Liver (tissue), 9 donors: ENCODE results near the gene PAX7. TPM values are rescaled to one million over a fixed set of nuclear protein-coding genes. Genes with fewer than 3 reads are reported as not detected.

Experiments
- DNase-seq: peaks from one replicate; pipeline ENCODE4 v3.0.0-alpha.2; 2017; ENCODE audit warnings: low spot score
- H3K27ac ChIP-seq, 2 donors: one replicate each; pipeline ENCODE4 v1.7.0; 2013; ENCODE audit warnings: inconsistent platforms in 2 of 2, low read length in 2 of 2, control low read depth in 1 of 2, low read depth in 1 of 2, mild to moderate bottlenecking in 1 of 2
- H3K27me3 ChIP-seq, 4 donors: one replicate each; pipeline versions ENCODE4 v1.6.1 to v1.7.0; 2013; ENCODE audit warnings: low read length in 3 of 4, inconsistent platforms in 1 of 4, mild to moderate bottlenecking in 1 of 4, moderate library complexity in 1 of 4; ENCODE audit not compliant: control insufficient read depth in 4 of 4, insufficient read depth in 4 of 4
- H3K36me3 ChIP-seq, 4 donors: one replicate each; pipeline versions ENCODE4 v1.6.1 to v1.7.0; 2013; ENCODE audit warnings: low read length in 3 of 4, mild to moderate bottlenecking in 3 of 4, low read depth in 1 of 4, moderate library complexity in 1 of 4; ENCODE audit not compliant: control insufficient read depth in 4 of 4, insufficient read depth in 3 of 4
- H3K4me1 ChIP-seq, 4 donors: one replicate each; pipeline versions ENCODE4 v1.6.1 to v1.7.0; 2013; ENCODE audit warnings: low read length in 3 of 4, mild to moderate bottlenecking in 3 of 4, moderate library complexity in 1 of 4; ENCODE audit not compliant: control insufficient read depth in 4 of 4, insufficient read depth in 4 of 4
- H3K4me3 ChIP-seq, 3 donors: one replicate each; pipeline versions ENCODE4 v1.6.1 to v1.7.0; 2013; ENCODE audit warnings: low read length in 3 of 3, control low read depth in 1 of 3, low read depth in 1 of 3, mild to moderate bottlenecking in 1 of 3
- H3K9ac ChIP-seq, 2 donors: one replicate each; pipeline ENCODE4 v1.7.0; 2013; ENCODE audit warnings: low read length in 2 of 2, mild to moderate bottlenecking in 2 of 2, moderate library complexity in 2 of 2, control low read depth in 1 of 2, low read depth in 1 of 2
- H3K9me3 ChIP-seq, 4 donors: one replicate each; pipeline versions ENCODE4 v1.6.1 to v1.7.0; 2013; ENCODE audit warnings: low read length in 3 of 4; ENCODE audit not compliant: control insufficient read depth in 4 of 4
- EGR1 ChIP-seq, 2 donors: IDR thresholded peaks; 2 replicates each; pipeline ENCODE4 v1.6.1; 2016 to 2018; ENCODE audit warnings: antibody characterized with exemption in 2 of 2, low read depth in 2 of 2
- FOXA1 ChIP-seq: IDR thresholded peaks from 2 replicates; pipeline ENCODE4 v1.6.1; 2016; ENCODE audit warnings: antibody characterized with exemption
- FOXA2 ChIP-seq: IDR thresholded peaks from 2 replicates; pipeline ENCODE4 v1.6.1; 2016; ENCODE audit warnings: antibody characterized with exemption
- HNF4A ChIP-seq, 2 donors: conservative IDR thresholded peaks; 2 replicates each; pipeline ENCODE4 v1.6.1; 2016; ENCODE audit warnings: antibody characterized with exemption in 2 of 2, mild to moderate bottlenecking in 2 of 2
- HNF4G ChIP-seq: IDR thresholded peaks from 2 replicates; pipeline ENCODE4 v1.6.1; 2016; ENCODE audit warnings: antibody characterized with exemption
- NR2F2 ChIP-seq: IDR thresholded peaks from 2 replicates; pipeline ENCODE4 v1.6.1; 2016; ENCODE audit warnings: antibody characterized with exemption
- RAD21 ChIP-seq, 2 donors: IDR thresholded peaks; 2 replicates each; pipeline ENCODE4 v1.6.1; 2016; ENCODE audit warnings: antibody characterized with exemption in 2 of 2, mild to moderate bottlenecking in 2 of 2
- RXRA ChIP-seq, 2 donors: IDR thresholded peaks; 2 replicates each; pipeline ENCODE4 v1.6.1; 2017 to 2018; ENCODE audit warnings: antibody characterized with exemption in 2 of 2, mild to moderate bottlenecking in 1 of 2
- TAF1 ChIP-seq: conservative IDR thresholded peaks from 2 replicates; pipeline ENCODE4 v1.6.1; 2016; ENCODE audit warnings: antibody characterized with exemption, mild to moderate bottlenecking
- WGBS: extraction: QIAGEN DNeasy Blood & Tissue Kit; methylation state at CpG from one replicate; pipeline ENCODE4 v1.1.7; 2013; 5-methylcytosine and 5-hydroxymethylcytosine counted together
- polyA plus RNA-seq, 2 donors: library from polyadenylated mRNA; stranded (reverse) in 1 of 2; unstranded in 1 of 2; fragments of 200-250 nt in 1 of 2; fragments of >200 nt in 1 of 2; fragmentation: Nextera tagmentation in 1 of 2; extraction: Ambion mirVana in 1 of 2; gene quantifications; one replicate each; pipeline versions ENCODE4 v1.2.1 to v1.2.3, GENCODE V29; 2013 to 2015
- total RNA-seq, 2 donors: library from RNA; depleted of rRNA; stranded (reverse); fragments of >200 nt; gene quantifications; one replicate each; pipeline ENCODE4 v1.2.3, GENCODE V29; 2014
- TF ChIP-seq, protein P1 (sequence below): IDR thresholded peaks from 2 replicates; pipeline ENCODE4 v1.6.1; 2016; ENCODE audit warnings: antibody characterized with exemption
- TF ChIP-seq, protein P2 (sequence below): fragments of 150-350 bp; IDR thresholded peaks from 2 replicates; pipeline ENCODE4 v1.5.1; 2017; ENCODE audit warnings: improper control_type of control experiment, low read depth, low read length; ENCODE audit not compliant: missing input control
- TF ChIP-seq, protein P3 (sequence below): IDR thresholded peaks from 2 replicates; pipeline ENCODE4 v1.6.1; 2016; ENCODE audit warnings: antibody characterized with exemption, mild to moderate bottlenecking
- TF ChIP-seq, protein P4 (sequence below): IDR thresholded peaks from 2 replicates; pipeline ENCODE4 v1.6.1; 2016; ENCODE audit warnings: antibody characterized with exemption
- TF ChIP-seq, protein P5 (sequence below): IDR thresholded peaks from 2 replicates; pipeline ENCODE4 v1.6.1; 2016; ENCODE audit warnings: antibody characterized with exemption
- donor health status: healthy.
- donor health status: healthy.
- donor health status: healthy.
- donor health status: healthy.
- donor health status: healthy.

The PAX7 gene
- total and polyA plus RNA-seq, 4 donors: not detected

DNA sequence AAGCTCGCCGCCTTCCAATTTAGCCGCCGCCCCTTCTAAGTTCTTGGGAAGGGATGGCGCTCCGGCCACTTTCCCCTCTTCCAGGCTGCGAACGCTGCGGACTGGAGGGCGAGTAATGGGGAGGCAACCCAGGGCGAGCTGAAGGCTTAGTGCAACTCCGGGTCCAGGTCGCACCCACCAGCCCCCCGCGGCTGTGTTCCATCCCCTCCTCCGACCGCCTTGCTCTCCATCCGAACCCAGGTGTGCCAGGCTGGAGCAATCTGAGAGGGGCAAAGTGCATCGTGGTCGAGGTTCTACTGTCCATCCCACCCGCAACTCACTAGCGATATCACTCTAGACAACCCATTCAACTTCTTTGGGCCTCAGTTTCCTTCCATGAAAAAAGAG is 13.4 kb downstream of the PAX7 start:
- Histone ChIP-seq H3K4me1 (peaks cover 0 to 18% (median 2%) of the 10 kb centered on the region in 4 donors), H3K9me3 (no peaks in the 10 kb centered on the region), H3K4me3 (no peak overlapping the region), H3K36me3 (no peaks in the 10 kb centered on the region), H3K27me3 (peaks cover 4 to 22% (median 15%) of the 10 kb centered on the region in 4 donors), H3K9ac (no peak overlapping the region), H3K27ac (no peak overlapping the region)
- WGBS: 3% methylated on average over 22 of the region's 22 CpGs
- TF ChIP-seq FOXA1 (no peak), HNF4A (conservative IDR thresholded peaks at IDR 0.05) (no peak), RXRA (IDR thresholded peaks at IDR 0.05) (no peak), FOXA2 (no peak)
- TF ChIP-seq, protein P1, sequence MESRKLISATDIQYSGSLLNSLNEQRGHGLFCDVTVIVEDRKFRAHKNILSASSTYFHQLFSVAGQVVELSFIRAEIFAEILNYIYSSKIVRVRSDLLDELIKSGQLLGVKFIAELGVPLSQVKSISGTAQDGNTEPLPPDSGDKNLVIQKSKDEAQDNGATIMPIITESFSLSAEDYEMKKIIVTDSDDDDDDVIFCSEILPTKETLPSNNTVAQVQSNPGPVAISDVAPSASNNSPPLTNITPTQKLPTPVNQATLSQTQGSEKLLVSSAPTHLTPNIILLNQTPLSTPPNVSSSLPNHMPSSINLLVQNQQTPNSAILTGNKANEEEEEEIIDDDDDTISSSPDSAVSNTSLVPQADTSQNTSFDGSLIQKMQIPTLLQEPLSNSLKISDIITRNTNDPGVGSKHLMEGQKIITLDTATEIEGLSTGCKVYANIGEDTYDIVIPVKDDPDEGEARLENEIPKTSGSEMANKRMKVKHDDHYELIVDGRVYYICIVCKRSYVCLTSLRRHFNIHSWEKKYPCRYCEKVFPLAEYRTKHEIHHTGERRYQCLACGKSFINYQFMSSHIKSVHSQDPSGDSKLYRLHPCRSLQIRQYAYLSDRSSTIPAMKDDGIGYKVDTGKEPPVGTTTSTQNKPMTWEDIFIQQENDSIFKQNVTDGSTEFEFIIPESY: no peak
- TF ChIP-seq, protein P2, sequence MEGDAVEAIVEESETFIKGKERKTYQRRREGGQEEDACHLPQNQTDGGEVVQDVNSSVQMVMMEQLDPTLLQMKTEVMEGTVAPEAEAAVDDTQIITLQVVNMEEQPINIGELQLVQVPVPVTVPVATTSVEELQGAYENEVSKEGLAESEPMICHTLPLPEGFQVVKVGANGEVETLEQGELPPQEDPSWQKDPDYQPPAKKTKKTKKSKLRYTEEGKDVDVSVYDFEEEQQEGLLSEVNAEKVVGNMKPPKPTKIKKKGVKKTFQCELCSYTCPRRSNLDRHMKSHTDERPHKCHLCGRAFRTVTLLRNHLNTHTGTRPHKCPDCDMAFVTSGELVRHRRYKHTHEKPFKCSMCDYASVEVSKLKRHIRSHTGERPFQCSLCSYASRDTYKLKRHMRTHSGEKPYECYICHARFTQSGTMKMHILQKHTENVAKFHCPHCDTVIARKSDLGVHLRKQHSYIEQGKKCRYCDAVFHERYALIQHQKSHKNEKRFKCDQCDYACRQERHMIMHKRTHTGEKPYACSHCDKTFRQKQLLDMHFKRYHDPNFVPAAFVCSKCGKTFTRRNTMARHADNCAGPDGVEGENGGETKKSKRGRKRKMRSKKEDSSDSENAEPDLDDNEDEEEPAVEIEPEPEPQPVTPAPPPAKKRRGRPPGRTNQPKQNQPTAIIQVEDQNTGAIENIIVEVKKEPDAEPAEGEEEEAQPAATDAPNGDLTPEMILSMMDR: no peak
- TF ChIP-seq, protein P3, sequence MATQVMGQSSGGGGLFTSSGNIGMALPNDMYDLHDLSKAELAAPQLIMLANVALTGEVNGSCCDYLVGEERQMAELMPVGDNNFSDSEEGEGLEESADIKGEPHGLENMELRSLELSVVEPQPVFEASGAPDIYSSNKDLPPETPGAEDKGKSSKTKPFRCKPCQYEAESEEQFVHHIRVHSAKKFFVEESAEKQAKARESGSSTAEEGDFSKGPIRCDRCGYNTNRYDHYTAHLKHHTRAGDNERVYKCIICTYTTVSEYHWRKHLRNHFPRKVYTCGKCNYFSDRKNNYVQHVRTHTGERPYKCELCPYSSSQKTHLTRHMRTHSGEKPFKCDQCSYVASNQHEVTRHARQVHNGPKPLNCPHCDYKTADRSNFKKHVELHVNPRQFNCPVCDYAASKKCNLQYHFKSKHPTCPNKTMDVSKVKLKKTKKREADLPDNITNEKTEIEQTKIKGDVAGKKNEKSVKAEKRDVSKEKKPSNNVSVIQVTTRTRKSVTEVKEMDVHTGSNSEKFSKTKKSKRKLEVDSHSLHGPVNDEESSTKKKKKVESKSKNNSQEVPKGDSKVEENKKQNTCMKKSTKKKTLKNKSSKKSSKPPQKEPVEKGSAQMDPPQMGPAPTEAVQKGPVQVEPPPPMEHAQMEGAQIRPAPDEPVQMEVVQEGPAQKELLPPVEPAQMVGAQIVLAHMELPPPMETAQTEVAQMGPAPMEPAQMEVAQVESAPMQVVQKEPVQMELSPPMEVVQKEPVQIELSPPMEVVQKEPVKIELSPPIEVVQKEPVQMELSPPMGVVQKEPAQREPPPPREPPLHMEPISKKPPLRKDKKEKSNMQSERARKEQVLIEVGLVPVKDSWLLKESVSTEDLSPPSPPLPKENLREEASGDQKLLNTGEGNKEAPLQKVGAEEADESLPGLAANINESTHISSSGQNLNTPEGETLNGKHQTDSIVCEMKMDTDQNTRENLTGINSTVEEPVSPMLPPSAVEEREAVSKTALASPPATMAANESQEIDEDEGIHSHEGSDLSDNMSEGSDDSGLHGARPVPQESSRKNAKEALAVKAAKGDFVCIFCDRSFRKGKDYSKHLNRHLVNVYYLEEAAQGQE: no peak
- TF ChIP-seq, protein P4, sequence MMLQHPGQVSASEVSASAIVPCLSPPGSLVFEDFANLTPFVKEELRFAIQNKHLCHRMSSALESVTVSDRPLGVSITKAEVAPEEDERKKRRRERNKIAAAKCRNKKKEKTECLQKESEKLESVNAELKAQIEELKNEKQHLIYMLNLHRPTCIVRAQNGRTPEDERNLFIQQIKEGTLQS: no peak
- DNase-seq: no peak

DNA sequence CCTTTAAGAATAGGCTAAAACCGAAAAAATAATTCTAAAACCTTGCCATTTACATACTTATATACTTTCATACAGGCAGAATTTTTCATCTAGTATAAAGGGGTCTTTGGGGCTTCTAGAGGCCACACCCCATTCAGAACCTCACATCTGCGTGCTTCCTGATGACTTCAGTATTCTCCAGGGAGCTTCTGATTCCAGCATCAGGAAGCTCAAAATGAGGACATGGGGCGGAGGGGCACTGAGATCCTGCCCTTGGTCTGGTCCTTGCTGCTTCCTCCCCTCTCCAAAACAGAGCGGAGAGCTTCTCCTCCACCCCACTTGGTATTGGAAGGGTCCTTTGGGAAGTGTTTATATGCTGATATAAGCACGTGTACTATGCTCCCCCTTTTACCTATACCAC is 13.8 kb downstream of the PAX7 start:
- H3K9ac ChIP-seq: no peak overlapping the region
- H3K4me3 ChIP-seq: no peak overlapping the region
- 2% methylated on average over 5 of the region's 5 CpGs for WGBS
- no peak for DNase-seq
- H3K9me3 ChIP-seq: no peaks in the 10 kb centered on the region
- H3K4me1 ChIP-seq: peaks cover 0 to 18% (median 2%) of the 10 kb centered on the region in 4 donors
- TF ChIP-seq, protein P4: no peak
- TF ChIP-seq RXRA (IDR thresholded peaks at IDR 0.05) (no peak), HNF4A (conservative IDR thresholded peaks at IDR 0.05) (no peak), EGR1 (IDR thresholded peaks at IDR 0.05; ENCODE audit: low read depth in 2 of 2) (no peak), HNF4G (no peak), FOXA2 (no peak), TAF1 (no peak), FOXA1 (no peak), RAD21 (IDR thresholded peaks at IDR 0.05) (no peak), NR2F2 (no peak)
- TF ChIP-seq, protein P2: no peak
- TF ChIP-seq, protein P5, sequence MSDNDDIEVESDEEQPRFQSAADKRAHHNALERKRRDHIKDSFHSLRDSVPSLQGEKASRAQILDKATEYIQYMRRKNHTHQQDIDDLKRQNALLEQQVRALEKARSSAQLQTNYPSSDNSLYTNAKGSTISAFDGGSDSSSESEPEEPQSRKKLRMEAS: no peak
- TF ChIP-seq, protein P1: no peak
- TF ChIP-seq, protein P3: no peak
- H3K27ac ChIP-seq: no peak overlapping the region
- peaks cover 8 to 23% (median 14%) of the 10 kb centered on the region in 4 donors for H3K27me3 ChIP-seq
- H3K36me3 ChIP-seq: no peaks in the 10 kb centered on the region
